Ectodermal cell (in vitro differentiated cells): Measurements from ENCODE around the gene CASP3.
"Not testable (repeated sequence)": the region's sequence is repeated elsewhere in the genome, so short reads cannot be mapped to it uniquely, and the experiment has no call there.

Experiments used
- H3K27ac ChIP-seq: 2 replicates; pipeline ENCODE4 v1.7.0; 2013; ENCODE audit warnings: mild to moderate bottlenecking, low read depth, low read length; ENCODE audit not compliant: insufficient read depth, poor library complexity, severe bottlenecking
- H3K27me3 ChIP-seq: 2 replicates; pipeline ENCODE4 v1.7.0; 2013; ENCODE audit warnings: mild to moderate bottlenecking, low read length; ENCODE audit not compliant: insufficient read depth, control insufficient read depth, poor library complexity, severe bottlenecking
- H3K36me3 ChIP-seq: one replicate; pipeline ENCODE4 v1.7.0; 2013; ENCODE audit warnings: low read length; ENCODE audit not compliant: control insufficient read depth, insufficient read depth
- H3K4me1 ChIP-seq: one replicate; pipeline ENCODE4 v1.7.0; 2013; ENCODE audit warnings: low read length; ENCODE audit not compliant: control insufficient read depth, insufficient read depth
- H3K4me3 ChIP-seq: 2 replicates; pipeline ENCODE4 v1.7.0; 2013; ENCODE audit warnings: low read depth, low read length, control low read depth; ENCODE audit not compliant: insufficient read depth
- H3K9me3 ChIP-seq: 2 replicates; pipeline ENCODE4 v1.7.0; 2013; ENCODE audit warnings: mild to moderate bottlenecking, low read length, moderate library complexity; ENCODE audit not compliant: control insufficient read depth
- WGBS, 2 experiments: methylation state at CpG; one replicate each; pipeline ENCODE4 v1.1.7; 2013; ENCODE audit warnings: missing lambda C conversion rate in 2 of 2; 5-methylcytosine and 5-hydroxymethylcytosine counted together

The CASP3 gene

DNA sequence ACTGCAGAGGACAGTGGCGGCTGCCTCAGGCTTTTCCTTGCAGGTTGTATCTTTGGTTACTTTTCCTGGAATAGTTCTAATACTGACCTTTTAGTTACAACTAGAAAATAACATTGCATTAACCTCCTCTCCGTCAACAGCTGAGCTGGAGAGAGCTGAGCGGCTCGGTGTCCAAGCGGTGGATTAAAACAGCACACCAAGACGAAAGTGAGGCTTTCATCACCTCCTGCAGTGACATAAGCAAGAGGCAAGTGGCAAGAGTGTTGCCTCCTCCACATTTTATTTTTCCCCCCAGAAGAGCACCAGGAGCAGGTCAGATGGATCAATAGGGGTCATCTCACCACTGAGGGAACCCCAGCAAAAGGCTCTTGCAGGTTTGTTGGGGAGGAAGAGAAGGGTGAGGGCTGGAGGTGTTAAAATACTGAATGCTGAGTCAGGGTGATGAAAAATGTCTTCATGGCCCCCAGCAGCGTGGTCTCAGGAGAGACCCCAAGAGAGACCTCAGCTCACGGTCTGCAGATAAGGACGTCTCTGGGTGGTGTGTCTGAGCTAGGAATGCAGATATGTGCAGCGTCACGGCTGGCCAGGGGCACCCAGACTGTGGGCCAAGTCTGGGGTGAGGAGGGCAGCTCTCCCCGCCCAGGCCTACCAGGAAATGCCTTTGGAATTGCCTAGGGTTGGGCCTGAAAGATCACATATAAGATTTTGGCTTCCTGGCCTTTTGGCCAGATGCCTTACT is 50.3 kb downstream of the CASP3 start:
- no peaks in the 10 kb centered on the region for H3K4me1 ChIP-seq
- no peak overlapping the region for H3K4me3 ChIP-seq
- H3K27me3 ChIP-seq: no peaks in the 10 kb centered on the region
- no peaks in the 10 kb centered on the region for H3K9me3 ChIP-seq
- no peak overlapping the region for H3K27ac ChIP-seq
- no peaks in the 10 kb centered on the region for H3K36me3 ChIP-seq
- 90 to 93% methylated on average over 12 of the region's 12 CpGs for WGBS, 2 experiments

GRCh38 chr4:184596617-184597185 is 52.5 kb downstream of the CASP3 start:
- WGBS, 2 experiments: 87 to 88% methylated on average over 5 of the region's 5 CpGs
- Histone ChIP-seq H3K27ac (no peak overlapping the region), H3K9me3 (no peaks in the 10 kb centered on the region), H3K4me1 (no peaks in the 10 kb centered on the region), H3K36me3 (no peaks in the 10 kb centered on the region), H3K27me3 (no peaks in the 10 kb centered on the region), H3K4me3 (no peak overlapping the region)

GRCh38 chr4:184596044-184596616 is 53.1 kb downstream of the CASP3 start:
- WGBS, 2 experiments: 92 to 94% methylated on average over 8 of the region's 8 CpGs
- H3K4me3 ChIP-seq: no peak overlapping the region
- H3K27me3 ChIP-seq: no peaks in the 10 kb centered on the region
- no peaks in the 10 kb centered on the region for H3K36me3 ChIP-seq
- no peak overlapping the region for H3K27ac ChIP-seq
- no peaks in the 10 kb centered on the region for H3K4me1 ChIP-seq
- no peaks in the 10 kb centered on the region for H3K9me3 ChIP-seq

- 95 to 97% methylated on average over 2 to 3 of the region's 5 CpGs for WGBS, 2 experiments
Measured at GRCh38 chr4:184595430-184595829, 53.8 kb downstream of the CASP3 start.

DNA sequence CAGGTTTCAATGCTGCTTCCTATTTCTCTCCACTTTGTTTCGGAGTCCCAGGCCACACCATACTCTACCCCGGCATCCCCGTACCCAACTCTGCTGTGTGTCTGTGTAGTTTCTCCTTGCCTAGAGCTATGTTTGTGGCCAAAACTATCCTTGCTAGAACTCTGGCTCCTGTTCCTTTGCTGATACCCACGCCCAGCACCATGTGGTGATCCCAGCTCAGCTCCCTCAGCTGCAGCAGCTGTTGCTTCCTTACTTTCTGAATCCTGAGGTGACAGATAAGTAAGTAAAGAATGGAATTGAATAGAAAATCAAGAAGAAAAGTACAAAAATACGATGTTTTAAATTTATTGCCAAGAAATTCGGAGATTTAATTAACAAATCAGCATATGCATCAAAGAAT is 55.8 kb downstream of the CASP3 start:
- H3K4me1 ChIP-seq: no peaks in the 10 kb centered on the region

More at GRCh38 chr4:184595430-184595829, 53.8 kb downstream of the CASP3 start:
- H3K4me1 ChIP-seq: no peaks in the 10 kb centered on the region
- no peaks in the 10 kb centered on the region for H3K9me3 ChIP-seq
- no peaks in the 10 kb centered on the region for H3K36me3 ChIP-seq
- no peak overlapping the region for H3K4me3 ChIP-seq
- no peaks in the 10 kb centered on the region for H3K27me3 ChIP-seq
- H3K27ac ChIP-seq: no peak overlapping the region

DNA sequence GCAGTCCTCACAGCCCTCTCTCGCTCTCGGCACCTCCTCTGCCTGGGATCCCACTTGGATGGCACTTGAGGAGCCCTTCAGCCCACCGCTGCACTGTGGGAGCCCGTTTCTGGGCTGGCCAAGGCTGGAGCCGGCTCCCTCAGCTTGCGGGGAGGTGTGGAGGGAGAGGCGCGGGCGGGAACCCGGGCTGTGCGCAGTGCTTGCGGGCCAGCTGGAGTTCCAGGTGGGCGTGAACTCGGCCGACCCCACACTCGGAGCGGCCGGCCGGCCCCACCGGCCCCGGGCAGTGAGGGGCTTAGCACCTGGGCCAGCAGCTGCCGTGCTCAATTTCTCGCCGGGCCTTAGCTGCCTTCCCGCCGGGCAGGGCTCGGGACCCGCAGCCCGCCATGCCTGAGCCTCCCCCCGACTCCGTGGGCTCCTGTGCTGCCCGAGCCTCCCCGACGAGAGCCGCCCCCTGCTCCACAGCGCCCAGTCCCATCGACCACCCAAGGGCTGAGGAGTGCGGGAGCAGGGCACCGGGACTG is 57.4 kb downstream of the CASP3 start:
- H3K4me1 ChIP-seq, H3K9me3 ChIP-seq, H3K27ac ChIP-seq, H3K4me3 ChIP-seq, H3K36me3 ChIP-seq, H3K27me3 ChIP-seq: not testable (repeated sequence)
- WGBS, 2 experiments: 97% methylated on average over 39 of the region's 39 CpGs

More for the DNA sequence above, 55.8 kb downstream of the CASP3 start:
- H3K9me3 ChIP-seq: no peaks in the 10 kb centered on the region
- no peaks in the 10 kb centered on the region for H3K27me3 ChIP-seq
- no peak overlapping the region for H3K4me3 ChIP-seq
- H3K27ac ChIP-seq: no peak overlapping the region
- 94 to 97% methylated on average over 6 of the region's 6 CpGs for WGBS, 2 experiments
- H3K36me3 ChIP-seq: no peaks in the 10 kb centered on the region

DNA sequence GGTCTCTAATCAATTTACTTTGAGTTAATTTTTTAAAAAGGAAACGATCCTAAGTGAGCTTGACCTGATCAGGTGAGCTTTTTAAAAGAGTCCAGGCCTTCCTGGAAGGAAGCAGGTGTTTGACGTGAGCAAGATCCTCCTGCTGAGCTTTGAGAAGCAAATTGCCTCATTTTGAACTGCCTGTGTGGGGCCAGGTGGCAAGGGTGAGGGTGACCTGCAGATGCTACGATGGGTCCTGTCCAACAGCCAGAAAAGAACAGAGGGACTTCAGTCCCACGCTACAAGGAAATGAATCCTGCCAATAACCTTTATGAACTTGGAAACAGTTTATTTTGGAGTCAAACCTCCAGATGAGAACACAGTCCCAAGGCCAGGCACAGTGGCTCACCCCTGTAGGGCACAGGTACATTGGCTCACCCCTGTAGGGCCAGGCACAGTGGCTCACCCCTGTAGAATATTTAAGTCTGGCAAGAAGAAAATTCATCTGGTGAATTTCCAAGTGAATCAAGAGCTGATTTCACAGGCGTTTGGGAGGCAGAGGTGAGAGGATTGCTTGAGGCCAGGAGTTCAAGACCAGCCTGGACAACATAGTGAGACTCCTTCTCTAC is 58.1 kb downstream of the CASP3 start:
- H3K27me3 ChIP-seq: no peaks in the 10 kb centered on the region
- 88% methylated on average over 5 of the region's 5 CpGs for WGBS, 2 experiments

DNA sequence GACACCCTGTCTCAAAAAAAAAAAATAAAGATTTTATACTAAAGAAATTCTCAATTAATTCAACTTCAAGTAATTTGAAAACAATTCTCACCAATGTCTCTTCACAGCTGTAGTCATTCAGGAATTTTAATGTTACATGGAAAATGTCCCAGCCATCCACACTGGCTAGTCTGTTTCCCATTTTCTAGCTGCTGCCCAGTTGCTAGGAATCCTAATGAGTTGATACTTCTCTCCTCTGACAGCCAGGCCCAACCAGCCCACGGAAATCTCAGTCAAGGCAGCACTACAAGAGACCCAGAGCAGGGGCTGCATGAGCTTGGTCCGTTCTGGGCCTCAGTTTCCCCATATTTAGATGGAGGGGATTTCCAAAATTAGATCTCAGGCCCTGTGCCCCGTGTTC is 59.1 kb downstream of the CASP3 start:
- Histone ChIP-seq H3K27me3 (no peaks in the 10 kb centered on the region), H3K36me3 (no peaks in the 10 kb centered on the region), H3K27ac (no peak overlapping the region), H3K4me1 (no peaks in the 10 kb centered on the region), H3K9me3 (no peaks in the 10 kb centered on the region), H3K4me3 (no peak overlapping the region)
- WGBS, 2 experiments: 88 to 91% methylated on average over 3 of the region's 3 CpGs

More for the DNA sequence above, 58.1 kb downstream of the CASP3 start:
- no peaks in the 10 kb centered on the region for H3K4me1 ChIP-seq
- no peak overlapping the region for H3K4me3 ChIP-seq
- H3K36me3 ChIP-seq: no peaks in the 10 kb centered on the region
- H3K27ac ChIP-seq: no peak overlapping the region
- no peaks in the 10 kb centered on the region for H3K9me3 ChIP-seq

- H3K27me3 ChIP-seq: no peaks in the 10 kb centered on the region
- H3K36me3 ChIP-seq: no peaks in the 10 kb centered on the region
- no peak overlapping the region for H3K27ac ChIP-seq
- no peaks in the 10 kb centered on the region for H3K9me3 ChIP-seq
- WGBS, 2 experiments: 80 to 84% methylated on average over 8 of the region's 8 CpGs
- H3K4me3 ChIP-seq: no peak overlapping the region
- H3K4me1 ChIP-seq: no peaks in the 10 kb centered on the region
Measured at GRCh38 chr4:184588893-184589292, 60.4 kb downstream of the CASP3 start.

- H3K27ac ChIP-seq: no peak overlapping the region
- H3K4me1 ChIP-seq: no peaks in the 10 kb centered on the region
- no peaks in the 10 kb centered on the region for H3K36me3 ChIP-seq
- no peaks in the 10 kb centered on the region for H3K27me3 ChIP-seq
- WGBS, 2 experiments: 86 to 95% methylated on average over 3 of the region's 3 CpGs
- H3K9me3 ChIP-seq: no peaks in the 10 kb centered on the region
- H3K4me3 ChIP-seq: no peak overlapping the region
Measured at GRCh38 chr4:184587701-184588100, 61.5 kb downstream of the CASP3 start.
